Stimulated activated CD8-positive, alpha-beta memory T cell treated with anti-CD3 and anti-CD28 coated beads, Interleukin-7, amount 100 ng/mL, for 4 hours (primary cell): ENCODE data around the gene RASA4.
A peak's percentile ranks its signal among the peaks of the same experiment; 100 is the strongest.
"Not testable (repeated sequence)": the region's sequence is repeated elsewhere in the genome, so short reads cannot be mapped to it uniquely, and the experiment has no call there.

Source experiments
- DNase-seq, 2 donors: peaks; one replicate each; pipeline ENCODE4 v3.0.0-alpha.2; 2020; ENCODE audit warnings: low read depth in 2 of 2

RASA4 gene

GRCh38 chr7:102616507-102617125 lies at the start of gene RASA4:
TSS of gene RASA4 (minus strand) at chr7:102616756. CDS start at chr7:102616689, 67 bp downstream.
- DNase-seq, result peak; percentile 5 to 16

GRCh38 chr7:102664765-102665164 lies 48.2 kb upstream of the RASA4 start:
- not testable (repeated sequence) for DNase-seq

DNA sequence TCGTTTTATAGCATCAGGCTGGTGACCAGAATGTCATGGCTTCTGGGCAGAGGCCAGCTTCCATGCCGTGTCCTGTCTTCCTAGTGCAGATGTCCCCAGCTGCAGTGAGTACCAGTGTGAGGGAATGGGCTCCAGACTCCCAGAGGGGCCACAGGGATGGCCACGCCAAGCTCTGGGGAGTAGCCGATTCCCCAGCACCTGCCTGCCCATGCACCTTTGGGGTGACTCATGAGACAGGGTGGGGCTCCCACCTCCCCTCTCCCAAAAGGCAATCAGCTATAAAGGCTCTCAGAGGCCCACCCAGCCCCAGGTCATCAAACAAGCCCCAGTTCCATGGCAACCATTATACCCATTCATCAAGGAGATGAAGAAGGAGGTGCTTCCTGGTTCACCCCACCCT lies 33.4 kb upstream of the RASA4 start, which contains the start of gene SPDYE2B:
SPDYE2B (plus strand) TSS at position 396 of the 400 bp plus-strand sequence. CDS start 2,030 bp downstream, outside the sequence.
- DNase-seq, result not testable (repeated sequence)

- DNase-seq, result not testable (repeated sequence)
Observed at GRCh38 chr7:102647813-102648212, 31.3 kb upstream of the RASA4 start.

- DNase-seq, result not testable (repeated sequence)
Observed at GRCh38 chr7:102643404-102643803, 26.8 kb upstream of the RASA4 start.

DNA sequence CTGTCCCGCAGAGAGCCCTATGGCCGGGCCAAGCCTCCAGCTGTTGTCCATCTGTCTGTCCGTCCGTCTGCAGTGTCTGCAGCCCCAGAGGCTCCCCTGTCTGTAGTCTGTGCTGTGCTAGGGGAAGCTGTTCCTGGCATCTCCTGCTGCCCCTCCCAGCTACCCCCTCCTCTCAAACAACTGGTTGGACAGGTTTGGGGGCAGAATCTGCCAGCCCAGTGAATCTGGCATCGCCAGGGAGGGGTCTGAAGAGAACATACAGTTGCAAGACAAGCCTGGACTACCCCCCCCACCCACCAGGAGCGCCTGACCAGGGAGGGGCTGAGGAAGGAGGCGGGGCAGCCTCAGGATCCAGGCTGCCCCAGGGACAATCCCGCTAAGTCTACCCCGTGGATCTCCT lies 26.1 kb upstream of the RASA4 start, which contains the start of gene UPK3BL1:
UPK3BL1 (minus strand) TSS at position 101 of the 400 bp plus-strand sequence; CDS start at position 51, 50 bp downstream.
- DNase-seq, result not testable (repeated sequence)

GRCh38 chr7:102638848-102639247 lies 22.3 kb upstream of the RASA4 start:
- DNase-seq, result not testable (repeated sequence)

- DNase-seq, result not testable (repeated sequence)
Observed at GRCh38 chr7:102636956-102637355, 20.4 kb upstream of the RASA4 start.

GRCh38 chr7:102635354-102635753 lies 18.8 kb upstream of the RASA4 start:
- not testable (repeated sequence) for DNase-seq

DNA sequence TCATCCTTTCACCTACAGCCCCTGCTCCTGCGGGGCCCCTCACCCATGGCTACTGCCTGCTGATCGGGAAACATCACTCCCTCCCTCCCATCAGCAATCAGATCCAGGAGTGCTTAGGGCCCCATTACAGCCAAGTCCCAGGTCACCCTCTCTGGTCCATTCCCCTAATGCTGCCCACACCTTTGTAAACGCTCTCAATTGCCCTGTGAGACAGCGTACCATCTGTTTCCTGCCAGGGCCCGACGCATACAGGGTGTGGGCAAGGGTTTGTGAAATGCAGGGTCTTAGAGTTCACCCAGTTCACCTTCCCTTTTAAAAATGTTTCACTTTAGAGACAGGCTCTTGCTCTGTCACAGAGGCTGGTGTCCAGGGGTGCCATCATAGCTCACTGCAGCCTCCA lies 17.7 kb upstream of the RASA4 start:
- DNase-seq, result not testable (repeated sequence)

DNA sequence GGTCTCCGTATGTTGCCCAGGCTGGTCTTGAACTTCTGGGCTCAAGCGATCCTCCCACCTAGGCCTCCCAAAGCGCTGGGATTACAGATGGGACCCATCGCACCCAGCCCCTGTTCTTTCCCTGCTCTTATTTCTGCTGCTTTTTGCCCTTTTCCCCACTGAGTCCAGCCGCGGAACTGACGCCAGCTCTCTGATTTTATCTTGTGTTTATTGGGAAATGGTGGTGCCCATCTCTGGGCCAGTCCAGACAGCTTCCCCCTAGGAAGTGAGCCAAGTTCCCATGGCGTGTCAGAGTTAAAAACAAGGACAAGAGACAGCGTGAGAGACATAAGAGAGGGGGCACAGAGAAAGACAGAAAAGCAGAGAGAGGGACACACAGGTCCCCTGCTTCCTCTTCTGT lies 14.1 kb upstream of the RASA4 start:
- not testable (repeated sequence) for DNase-seq

DNA sequence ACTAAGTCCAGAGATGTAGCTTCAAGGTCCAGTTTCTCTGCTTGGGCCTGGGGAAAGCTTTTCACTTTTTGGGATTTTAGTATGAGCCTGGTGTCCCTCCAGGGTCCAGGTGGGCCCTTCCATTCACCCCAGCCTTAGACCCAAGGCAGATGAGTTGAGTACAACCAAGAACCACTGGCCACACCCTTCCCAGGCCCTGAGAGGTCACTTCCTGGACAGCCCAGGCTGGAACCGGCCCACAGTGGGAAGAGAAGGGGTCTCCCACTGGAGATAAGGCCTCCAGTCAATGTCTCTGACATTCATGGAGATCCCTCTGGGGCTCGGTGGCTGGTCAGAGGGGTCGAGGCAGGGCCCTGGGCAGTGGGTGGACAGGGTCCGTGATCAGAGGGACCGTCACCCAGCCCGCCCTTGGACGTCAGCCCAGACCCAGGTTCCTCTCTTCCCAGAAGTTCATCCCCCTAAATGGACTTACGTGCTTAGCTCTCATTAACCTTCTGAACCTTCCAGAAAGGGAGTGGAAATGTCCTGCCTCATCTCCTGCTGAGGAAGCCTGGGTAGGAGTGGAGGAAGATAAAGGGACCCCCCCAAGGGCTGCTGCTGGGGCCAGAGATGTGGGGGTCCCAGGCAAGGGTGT lies 10.8 kb upstream of the RASA4 start:
- not testable (repeated sequence) for DNase-seq

DNA sequence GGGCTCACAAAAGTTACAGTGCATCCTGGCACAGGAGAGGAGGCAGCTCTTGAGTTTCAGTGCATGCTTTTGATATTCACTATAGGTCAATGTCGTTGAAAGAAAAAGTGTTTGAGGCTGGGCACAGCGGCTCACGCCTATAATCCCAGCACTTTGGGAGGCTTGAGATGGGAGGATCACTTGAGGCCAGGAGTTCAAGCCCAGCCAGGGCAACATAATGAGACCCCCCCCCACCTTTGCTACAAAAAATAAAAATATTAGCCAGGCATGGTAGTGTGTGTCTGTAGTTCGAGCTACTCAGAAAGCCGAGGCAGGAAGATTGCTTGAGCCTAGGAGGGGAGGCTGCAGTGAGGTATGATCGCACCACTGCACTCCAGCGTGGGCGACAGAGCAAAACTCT lies 1.6 kb upstream of the RASA4 start:
- not testable (repeated sequence) for DNase-seq

DNA sequence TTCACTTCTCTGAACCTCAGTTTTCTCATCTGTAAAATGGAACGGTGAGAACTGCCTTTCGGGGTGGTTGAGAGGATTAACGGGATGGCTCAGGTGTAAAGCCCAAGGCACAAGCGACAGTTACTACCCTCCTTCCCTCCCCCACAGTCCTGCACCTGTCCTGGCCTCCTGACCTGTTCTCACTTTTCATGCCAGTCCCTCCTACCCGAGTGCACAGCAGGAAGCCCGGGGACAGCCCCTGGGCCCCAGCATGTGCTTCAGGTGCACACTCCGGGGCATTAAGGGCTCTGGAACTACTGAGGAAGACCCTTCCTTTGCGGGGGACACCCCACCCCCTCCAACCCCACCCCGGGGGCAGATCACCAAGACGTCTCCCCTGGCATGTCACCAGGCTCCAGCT lies 626 bp downstream of the RASA4 start:
- DNase-seq, result not testable (repeated sequence)

- not testable (repeated sequence) for DNase-seq
Observed at GRCh38 chr7:102614873-102615272, 1.7 kb downstream of the RASA4 start.

DNA sequence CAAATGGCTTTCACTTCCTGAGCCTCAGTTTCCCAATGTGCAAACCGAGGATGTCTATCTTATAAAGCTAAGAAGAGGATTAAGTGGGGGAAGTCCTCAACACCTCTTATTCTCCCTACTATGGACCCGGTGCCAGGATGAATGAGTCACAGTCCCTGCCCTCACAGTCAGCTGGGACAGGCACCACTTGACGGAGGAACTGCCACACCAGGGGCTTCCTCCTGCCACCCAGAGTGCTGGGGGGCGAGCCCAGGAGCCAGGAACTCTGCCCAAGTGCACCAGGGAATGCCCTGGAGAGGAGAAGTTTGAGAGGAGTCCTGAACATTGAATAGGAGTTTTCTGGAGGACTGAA lies 2.2 kb downstream of the RASA4 start:
- DNase-seq, result not testable (repeated sequence)

DNA sequence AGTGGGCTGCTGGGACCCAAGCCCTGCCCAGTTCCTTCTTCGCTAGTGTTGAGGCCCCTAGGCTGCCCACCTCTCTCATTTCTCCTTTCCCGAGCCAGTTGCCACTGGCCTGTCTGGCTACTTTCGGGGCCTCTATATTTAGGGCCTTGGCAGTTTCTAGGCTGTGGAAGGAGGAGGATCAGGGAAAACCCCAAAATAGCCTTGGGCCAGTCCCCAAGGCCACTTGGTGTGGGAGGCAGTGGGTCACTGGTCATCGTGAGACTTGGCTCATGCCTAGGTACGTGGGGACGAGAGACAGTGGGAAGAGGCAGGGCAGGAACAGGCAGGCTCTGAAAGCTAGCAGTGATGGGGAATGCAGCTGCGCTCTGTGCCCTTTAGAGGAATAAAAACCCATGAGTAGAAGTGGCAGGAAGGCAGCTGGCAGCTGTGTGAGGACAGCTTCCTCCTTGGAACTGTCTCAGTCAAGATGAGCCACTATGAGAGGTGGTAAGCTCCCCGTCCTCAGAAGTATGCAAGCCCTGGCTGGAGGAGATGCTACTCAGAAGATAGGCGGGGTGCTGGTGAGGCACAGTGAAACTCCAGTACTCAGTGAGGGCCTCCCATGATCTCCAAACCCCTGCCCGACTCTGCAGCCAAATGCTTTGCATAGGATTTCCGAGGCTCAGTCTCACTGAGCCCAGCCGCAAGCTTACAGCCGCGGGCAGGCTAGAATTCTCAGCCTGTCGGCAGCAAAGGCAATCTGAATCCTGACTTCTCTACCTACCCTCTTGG lies 2.8 kb downstream of the RASA4 start:
- DNase-seq, result not testable (repeated sequence)

DNA sequence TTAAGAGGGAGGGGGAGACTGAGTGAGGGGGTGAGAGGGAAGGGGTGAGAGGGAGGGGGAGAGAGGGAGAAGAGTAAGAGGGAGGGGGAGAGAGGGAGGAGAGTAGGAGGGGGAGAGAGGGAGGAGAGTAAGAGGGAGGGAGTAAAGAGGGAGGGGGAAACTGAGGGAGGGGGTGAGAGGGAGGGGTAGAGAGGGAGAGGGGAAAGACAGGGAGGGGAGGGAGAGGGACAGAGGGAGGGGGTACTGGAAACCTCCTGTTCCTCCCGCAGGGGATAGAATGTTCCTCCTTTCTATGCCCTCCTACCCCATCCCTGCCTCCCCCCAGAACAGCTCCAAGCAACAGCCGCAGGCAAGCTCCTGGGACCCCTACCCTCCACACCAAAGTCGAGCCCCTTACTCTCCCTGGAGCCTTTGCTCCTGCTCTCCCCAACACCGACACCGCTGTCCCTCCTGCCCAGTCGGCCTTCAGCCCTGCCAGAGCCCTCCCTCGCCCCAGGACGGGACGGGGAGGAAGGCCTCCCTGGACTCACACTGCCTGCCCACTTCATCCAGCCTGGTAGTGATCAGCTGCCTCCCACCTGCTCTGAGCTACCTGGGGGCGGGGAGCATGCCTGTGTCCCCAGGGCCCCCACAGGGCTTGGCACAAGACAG lies 4.8 kb downstream of the RASA4 start:
- not testable (repeated sequence) for DNase-seq

GRCh38 chr7:102611013-102611674 lies 5.4 kb downstream of the RASA4 start:
- not testable (repeated sequence) for DNase-seq

DNA sequence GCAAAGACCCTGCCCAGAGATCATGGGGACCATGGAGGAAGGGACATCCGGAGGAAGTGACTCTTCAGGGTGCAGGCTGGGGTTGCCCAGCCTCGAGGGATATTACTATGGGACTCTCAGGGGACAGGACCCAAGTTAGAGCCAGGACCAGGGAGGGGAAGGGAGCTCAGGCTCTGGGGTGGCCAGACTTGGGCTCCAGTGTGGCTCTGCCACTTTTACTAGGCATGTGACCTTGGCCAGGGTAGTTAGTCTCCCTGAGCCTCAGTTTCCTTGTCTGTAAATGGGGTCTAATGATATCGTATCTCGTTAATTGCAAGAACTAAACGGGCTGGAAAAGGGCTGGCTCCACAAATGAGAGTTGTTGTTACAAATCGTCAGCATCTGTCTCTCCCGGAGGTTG lies 6.1 kb downstream of the RASA4 start:
- not testable (repeated sequence) for DNase-seq

DNA sequence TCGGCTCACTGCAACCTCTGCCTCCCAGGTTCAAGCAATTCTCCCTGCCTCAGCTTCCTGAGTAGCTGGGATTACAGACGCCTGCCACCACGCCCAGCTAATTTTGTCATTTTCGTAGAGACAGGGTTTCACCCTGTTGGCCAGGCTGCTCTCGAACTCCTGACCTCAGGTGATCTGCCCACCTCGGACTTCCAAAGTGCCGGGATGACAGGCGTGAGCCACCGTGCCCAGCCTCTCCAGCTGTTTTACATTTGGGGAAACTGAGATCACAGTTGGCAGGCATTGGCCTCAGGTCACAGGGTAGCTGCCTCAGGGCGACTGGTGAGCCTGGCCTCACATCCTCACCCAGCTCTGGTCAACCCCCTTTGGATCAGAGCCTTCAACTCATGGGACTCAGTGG lies 6.8 kb downstream of the RASA4 start:
- not testable (repeated sequence) for DNase-seq
